Endothelial cell of umbilical vein (primary cell): ENCODE data around the gene UST.

Experiments
- EZH2 ChIP-seq: IDR thresholded peaks from 2 replicates; pipeline ENCODE4 v1.6.1; 2012; ENCODE audit warnings: borderline replicate concordance, low read depth, mild to moderate bottlenecking, moderate library complexity, low read length, inconsistent platforms; ENCODE audit not compliant: severe bottlenecking
- FOS ChIP-seq: IDR thresholded peaks from 2 replicates; pipeline ENCODE4 v1.6.1; 2011; ENCODE audit warnings: mild to moderate bottlenecking, low read length, moderate library complexity, borderline replicate concordance; ENCODE audit not compliant: insufficient read depth
- GATA2 ChIP-seq: IDR thresholded peaks from 2 replicates; pipeline ENCODE4 v1.7.0; 2011; ENCODE audit warnings: low read depth, mild to moderate bottlenecking, moderate library complexity, mixed read lengths, low read length; ENCODE audit not compliant: insufficient read length, insufficient read depth
- JUN ChIP-seq: IDR thresholded peaks from 2 replicates; pipeline ENCODE4 v1.6.1; 2011; ENCODE audit warnings: borderline replicate concordance, low read depth; ENCODE audit not compliant: insufficient read length, insufficient read depth
- MYC ChIP-seq: IDR thresholded peaks from one replicate; pipeline ENCODE4 v1.6.1; 2011; ENCODE audit warnings: mild to moderate bottlenecking, low read depth, low read length
- POLR2A ChIP-seq: IDR thresholded peaks from 2 replicates; pipeline ENCODE4 v1.6.1; 2012; ENCODE audit warnings: low read depth, mild to moderate bottlenecking, control low read depth, low read length
- POLR2AphosphoS5 ChIP-seq: IDR thresholded peaks from 2 replicates; pipeline ENCODE4 v1.6.1; 2012; ENCODE audit warnings: low read depth, mild to moderate bottlenecking, control low read depth, low read length, moderate library complexity; ENCODE audit not compliant: insufficient read depth
- TF ChIP-seq, protein P1 (sequence below), 2 donors: IDR thresholded peaks; 1 replicate in 1 of 2; 2 replicates in 1 of 2; pipeline ENCODE4 v1.5.1; 2011; ENCODE audit warnings: low read length in 2 of 2, mild to moderate bottlenecking in 2 of 2, moderate library complexity in 2 of 2, control low read depth in 1 of 2, inconsistent platforms in 1 of 2, low read depth in 1 of 2; ENCODE audit not compliant: insufficient read depth in 1 of 2; ENCODE audit errors: extremely low read depth in 1 of 2
- TF ChIP-seq, protein P2 (sequence below): IDR thresholded peaks from 2 replicates; pipeline ENCODE4 v1.6.1; 2011; ENCODE audit not compliant: insufficient read depth, insufficient read length

DNA sequence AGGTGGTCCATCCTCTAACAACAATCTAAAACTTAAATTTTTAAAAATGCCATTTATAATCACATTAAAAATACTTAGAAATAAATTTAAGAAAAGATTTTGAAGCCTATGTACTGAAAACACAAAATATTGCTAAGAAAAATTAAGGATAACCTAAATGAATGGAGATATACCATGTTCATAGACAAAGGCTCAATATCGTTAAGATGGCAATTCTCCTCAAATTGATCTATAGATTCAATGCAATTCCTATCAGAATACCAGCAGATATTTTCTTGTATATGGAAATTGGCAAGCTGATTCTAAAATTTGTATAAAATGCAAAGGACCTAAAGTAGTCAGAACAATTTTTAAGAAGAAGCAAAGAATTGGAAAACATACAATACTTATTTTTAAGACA is 19.7 kb upstream of the UST start:
- TF ChIP-seq POLR2A: no peak
- TF ChIP-seq, protein P1, sequence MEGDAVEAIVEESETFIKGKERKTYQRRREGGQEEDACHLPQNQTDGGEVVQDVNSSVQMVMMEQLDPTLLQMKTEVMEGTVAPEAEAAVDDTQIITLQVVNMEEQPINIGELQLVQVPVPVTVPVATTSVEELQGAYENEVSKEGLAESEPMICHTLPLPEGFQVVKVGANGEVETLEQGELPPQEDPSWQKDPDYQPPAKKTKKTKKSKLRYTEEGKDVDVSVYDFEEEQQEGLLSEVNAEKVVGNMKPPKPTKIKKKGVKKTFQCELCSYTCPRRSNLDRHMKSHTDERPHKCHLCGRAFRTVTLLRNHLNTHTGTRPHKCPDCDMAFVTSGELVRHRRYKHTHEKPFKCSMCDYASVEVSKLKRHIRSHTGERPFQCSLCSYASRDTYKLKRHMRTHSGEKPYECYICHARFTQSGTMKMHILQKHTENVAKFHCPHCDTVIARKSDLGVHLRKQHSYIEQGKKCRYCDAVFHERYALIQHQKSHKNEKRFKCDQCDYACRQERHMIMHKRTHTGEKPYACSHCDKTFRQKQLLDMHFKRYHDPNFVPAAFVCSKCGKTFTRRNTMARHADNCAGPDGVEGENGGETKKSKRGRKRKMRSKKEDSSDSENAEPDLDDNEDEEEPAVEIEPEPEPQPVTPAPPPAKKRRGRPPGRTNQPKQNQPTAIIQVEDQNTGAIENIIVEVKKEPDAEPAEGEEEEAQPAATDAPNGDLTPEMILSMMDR (IDR thresholded peaks at IDR 0.05; ENCODE audit: extremely low read depth in 1 of 2, insufficient read depth in 1 of 2, low read depth in 1 of 2, low read length in 2 of 2): no peak
- TF ChIP-seq MYC: no peak
- TF ChIP-seq POLR2AphosphoS5: no peak
- TF ChIP-seq, protein P2, sequence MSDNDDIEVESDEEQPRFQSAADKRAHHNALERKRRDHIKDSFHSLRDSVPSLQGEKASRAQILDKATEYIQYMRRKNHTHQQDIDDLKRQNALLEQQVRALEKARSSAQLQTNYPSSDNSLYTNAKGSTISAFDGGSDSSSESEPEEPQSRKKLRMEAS: no peak
- TF ChIP-seq EZH2: no peak
- TF ChIP-seq JUN: no peak
- TF ChIP-seq GATA2: no peak
- no peak for TF ChIP-seq FOS
